WTC11 (cell line): ENCODE data around the gene ETV2. TPM values are rescaled to one million over a fixed set of nuclear protein-coding genes. Genes with fewer than 3 reads are reported as not detected.

Experiments
- ATAC-seq: fragments of 200-7000 bp; cut with Tn5 transposase; 2 replicates; pipeline ENCODE4 v1.10.0; 2021; ENCODE audit warnings: mild to moderate bottlenecking, moderate library complexity
- CTCF ChIA-PET: fragments of 300-600 bp; sonication (Branson Sonifier 250); formaldehyde crosslinking; loops from one replicate; lab custom pipeline; 2021; ENCODE audit warnings: antibody characterized with exemption; lab: Charles Lee
- POLR2A ChIA-PET: fragments of 350-600 bp; sonication (Branson Sonifier 250); formaldehyde crosslinking; loops from one replicate; lab custom pipeline; 2021; ENCODE audit warnings: antibody characterized with exemption; lab: Charles Lee
- DNase-seq: peaks from one replicate; pipeline ENCODE4 v3.0.0; 2021; ENCODE audit warnings: low spot score
- H3K27ac Mint-ChIP-seq: 2 replicates; pipeline ENCODE4 v1.8.0; 2021; ENCODE audit warnings: mixed read lengths
- H3K27me3 Mint-ChIP-seq: 2 replicates; pipeline ENCODE4 v1.8.0; 2021; ENCODE audit warnings: low read depth, mild to moderate bottlenecking, moderate library complexity, mixed read lengths
- H3K36me3 Mint-ChIP-seq: 2 replicates; pipeline ENCODE4 v1.8.0; 2021; ENCODE audit warnings: mixed read lengths
- H3K4me1 Mint-ChIP-seq: 2 replicates; pipeline ENCODE4 v1.8.0; 2022; ENCODE audit warnings: mixed read lengths
- H3K4me3 Mint-ChIP-seq: 2 replicates; pipeline ENCODE4 v1.8.0; 2021; ENCODE audit warnings: mild to moderate bottlenecking, moderate library complexity, mixed read lengths
- H3K9me3 Mint-ChIP-seq: 2 replicates; pipeline ENCODE4 v1.8.0; 2021; ENCODE audit warnings: mixed read lengths
- AR ChIP-seq: fragments of 250-450 bp; sonication (Bioruptor Pico); IDR thresholded peaks from 2 replicates; pipeline ENCODE4 v1.9.0; 2021; ENCODE audit warnings: mild to moderate bottlenecking
- ARID4B ChIP-seq: sonication (generic); formaldehyde crosslinking; IDR thresholded peaks from 2 replicates; pipeline ENCODE4 v1.8.0; 2023; ENCODE audit warnings: missing genetic modification reagents, mild to moderate bottlenecking, borderline replicate concordance
- ATF6 ChIP-seq: sonication (generic); formaldehyde crosslinking; IDR thresholded peaks from 2 replicates; pipeline ENCODE4 v1.8.1; 2023; ENCODE audit warnings: mild to moderate bottlenecking, missing genetic modification reagents
- CBFB ChIP-seq: sonication (generic); formaldehyde crosslinking; IDR thresholded peaks from 2 replicates; pipeline ENCODE4 v1.8.1; 2022; ENCODE audit warnings: mild to moderate bottlenecking, low read depth, missing genetic modification reagents
- E2F4 ChIP-seq: sonication (generic); formaldehyde crosslinking; IDR thresholded peaks from 2 replicates; pipeline ENCODE4 v1.8.1; 2022; ENCODE audit warnings: low read depth, mild to moderate bottlenecking, moderate library complexity, missing genetic modification reagents, borderline replicate concordance
- E2F5 ChIP-seq: sonication (generic); formaldehyde crosslinking; IDR thresholded peaks from 2 replicates; pipeline ENCODE4 v1.8.1; 2022; ENCODE audit warnings: mild to moderate bottlenecking, moderate library complexity, missing genetic modification reagents
- ESRRA ChIP-seq: sonication (generic); formaldehyde crosslinking; IDR thresholded peaks from 2 replicates; pipeline ENCODE4 v1.8.1; 2022; ENCODE audit warnings: mild to moderate bottlenecking, missing genetic modification reagents, borderline replicate concordance
- HMGA2 ChIP-seq: fragments of 250-450 bp; sonication (Bioruptor Pico); IDR thresholded peaks from 2 replicates; pipeline ENCODE4 v1.4.0; 2021; ENCODE audit warnings: mild to moderate bottlenecking, moderate library complexity
- IRF2 ChIP-seq: sonication (generic); formaldehyde crosslinking; IDR thresholded peaks from 2 replicates; pipeline ENCODE4 v1.8.0; 2022; ENCODE audit warnings: low read depth, missing genetic modification reagents, borderline replicate concordance
- JAZF1 ChIP-seq: fragments of 250-450 bp; sonication (Bioruptor Pico); IDR thresholded peaks from 2 replicates; pipeline ENCODE4 v1.9.0; 2021; ENCODE audit warnings: moderate library complexity, mild to moderate bottlenecking, inconsistent platforms
- JUN ChIP-seq: sonication (generic); formaldehyde crosslinking; IDR thresholded peaks from 2 replicates; pipeline ENCODE4 v1.8.0; 2023; ENCODE audit warnings: mild to moderate bottlenecking, missing genetic modification reagents
- MXD4 ChIP-seq: fragments of 250-450 bp; sonication (Bioruptor Pico); IDR thresholded peaks from 2 replicates; pipeline ENCODE4 v1.8.0; 2021; ENCODE audit warnings: mild to moderate bottlenecking, moderate library complexity, borderline replicate concordance
- NR2C2 ChIP-seq: sonication (generic); formaldehyde crosslinking; IDR thresholded peaks from 2 replicates; pipeline ENCODE4 v1.8.0; 2022; ENCODE audit warnings: mild to moderate bottlenecking, missing genetic modification reagents
- RELA ChIP-seq: sonication (generic); formaldehyde crosslinking; IDR thresholded peaks from 2 replicates; pipeline ENCODE4 v1.8.1; 2022; ENCODE audit warnings: missing genetic modification reagents, mild to moderate bottlenecking, borderline replicate concordance
- RORB ChIP-seq: fragments of 250-450 bp; sonication (Bioruptor Pico); IDR thresholded peaks from 2 replicates; pipeline ENCODE4 v1.9.0; 2021; ENCODE audit warnings: mild to moderate bottlenecking
- SMAD3 ChIP-seq: sonication (generic); formaldehyde crosslinking; IDR thresholded peaks from 2 replicates; pipeline ENCODE4 v1.8.0; 2022; ENCODE audit warnings: missing genetic modification reagents, mild to moderate bottlenecking, borderline replicate concordance
- SMAD4 ChIP-seq: sonication (generic); formaldehyde crosslinking; IDR thresholded peaks from 2 replicates; pipeline ENCODE4 v1.8.0; 2022; ENCODE audit warnings: mild to moderate bottlenecking, missing genetic modification reagents
- ZBTB43 ChIP-seq: sonication (generic); formaldehyde crosslinking; IDR thresholded peaks from 2 replicates; pipeline ENCODE4 v1.8.1; 2023; ENCODE audit warnings: mild to moderate bottlenecking, missing genetic modification reagents
- ZNF121 ChIP-seq: sonication (generic); formaldehyde crosslinking; IDR thresholded peaks from 2 replicates; pipeline ENCODE4 v1.8.0; 2023; ENCODE audit warnings: missing genetic modification reagents
- total RNA-seq: library from RNA; stranded (reverse); gene quantifications from 3 replicates; pipeline ENCODE4 v1.2.3, GENCODE V29; 2021
- TF ChIP-seq, protein P1 (sequence below): fragments of 250-450 bp; sonication (Bioruptor Pico); IDR thresholded peaks from 2 replicates; pipeline ENCODE4 v2.1.2; 2022; ENCODE audit warnings: mild to moderate bottlenecking, moderate library complexity

The ETV2 gene
- total RNA-seq, 1 experiment from 2014 or later: 1.7 TPM

DNA sequence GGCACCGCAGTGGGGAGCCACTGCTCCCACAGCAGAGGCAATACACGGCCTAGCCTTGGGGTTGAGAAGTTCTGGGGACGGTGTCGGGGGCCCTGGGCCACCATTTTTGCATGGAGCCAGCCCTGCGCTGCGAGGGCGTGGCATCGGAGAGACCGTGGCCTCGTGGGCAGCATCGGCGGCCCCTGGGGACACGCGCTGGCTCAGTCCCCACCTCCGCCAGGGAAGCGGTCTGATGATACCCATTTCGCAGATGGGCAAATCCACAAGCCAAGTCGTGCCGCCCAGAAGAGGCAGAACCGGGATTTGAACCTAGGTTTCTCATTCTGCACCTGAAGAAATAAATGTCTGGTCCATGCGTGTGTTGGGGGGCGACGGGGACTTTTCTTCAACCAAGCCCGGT lies 23.6 kb downstream of the ETV2 start:
- no peak overlapping the region for H3K27ac Mint-ChIP-seq
- H3K36me3 Mint-ChIP-seq: no peaks in the 10 kb centered on the region
- H3K9me3 Mint-ChIP-seq: no peaks in the 10 kb centered on the region
- TF ChIP-seq, protein P1, sequence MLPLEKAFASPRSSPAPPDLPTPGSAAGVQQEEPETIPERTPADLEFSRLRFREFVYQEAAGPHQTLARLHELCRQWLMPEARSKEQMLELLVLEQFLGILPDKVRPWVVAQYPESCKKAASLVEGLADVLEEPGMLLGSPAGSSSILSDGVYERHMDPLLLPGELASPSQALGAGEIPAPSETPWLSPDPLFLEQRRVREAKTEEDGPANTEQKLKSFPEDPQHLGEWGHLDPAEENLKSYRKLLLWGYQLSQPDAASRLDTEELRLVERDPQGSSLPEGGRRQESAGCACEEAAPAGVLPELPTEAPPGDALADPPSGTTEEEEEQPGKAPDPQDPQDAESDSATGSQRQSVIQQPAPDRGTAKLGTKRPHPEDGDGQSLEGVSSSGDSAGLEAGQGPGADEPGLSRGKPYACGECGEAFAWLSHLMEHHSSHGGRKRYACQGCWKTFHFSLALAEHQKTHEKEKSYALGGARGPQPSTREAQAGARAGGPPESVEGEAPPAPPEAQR: no peak
- TF ChIP-seq JAZF1: no peak
- TF ChIP-seq ESRRA (CRISPR knock-in tag): no peak
- TF ChIP-seq E2F5 (CRISPR knock-in tag): no peak
- no peak for TF ChIP-seq RELA (CRISPR knock-in tag)
- TF ChIP-seq SMAD4: no peak
- no peak for TF ChIP-seq RORB (CRISPR knock-in tag)
- TF ChIP-seq NR2C2 (CRISPR knock-in tag): no peak
- TF ChIP-seq ATF6 (CRISPR knock-in tag): no peak
- TF ChIP-seq CBFB (CRISPR knock-in tag): no peak
- no peak for TF ChIP-seq ZBTB43 (CRISPR knock-in tag)
- no peak for TF ChIP-seq MXD4 (CRISPR knock-in tag)
- no peak for TF ChIP-seq JUN (CRISPR knock-in tag)
- no peak for TF ChIP-seq IRF2 (CRISPR knock-in tag)
- no peak for TF ChIP-seq AR (CRISPR knock-in tag)
- no peak for TF ChIP-seq HMGA2
- TF ChIP-seq, all 79 proteins: peak for 0
- peaks cover 16% of the 10 kb centered on the region for H3K27me3 Mint-ChIP-seq
- H3K4me1 Mint-ChIP-seq: 0 out of 2 replicates have a peak, but pooled peaks cover 4% of the 10 kb centered on the region
- POLR2A ChIA-PET: no interaction called here
- ATAC-seq: no peak
- CTCF ChIA-PET: no interaction called here
- H3K4me3 Mint-ChIP-seq: no peak overlapping the region
- no peak for DNase-seq

DNA sequence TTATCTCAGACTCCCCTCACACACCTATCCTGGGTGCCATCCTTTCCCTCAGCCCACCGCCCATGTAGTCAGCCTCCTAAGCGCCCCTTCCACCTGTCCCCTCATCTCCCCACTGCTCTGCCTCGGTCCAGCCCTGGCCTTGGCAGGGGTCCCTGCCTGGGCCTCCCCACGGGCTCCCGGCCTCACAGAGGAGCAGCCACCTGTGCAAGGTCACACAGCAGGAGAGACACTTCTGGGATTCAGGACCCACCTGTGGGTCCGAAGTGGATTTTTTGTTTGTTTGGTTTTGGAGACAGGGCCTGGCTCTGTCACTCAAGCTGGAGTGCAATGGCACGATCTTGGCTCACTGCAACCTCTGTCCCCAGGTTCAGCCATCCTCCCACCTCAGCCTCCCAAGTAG lies 24.1 kb downstream of the ETV2 start:
- ChIA-PET CTCF (no interaction called here), POLR2A (no interaction called here)
- Mint-ChIP-seq H3K27me3 (peaks cover 16% of the 10 kb centered on the region), H3K27ac (no peak overlapping the region), H3K9me3 (no peaks in the 10 kb centered on the region), H3K36me3 (no peaks in the 10 kb centered on the region), H3K4me3 (no peak overlapping the region), H3K4me1 (0 out of 2 replicates have a peak, but pooled peaks cover 4% of the 10 kb centered on the region)
- no peak for DNase-seq
- ATAC-seq: no peak
- TF ChIP-seq RELA (CRISPR knock-in tag): no peak
- no peak for TF ChIP-seq ARID4B
- TF ChIP-seq ZNF121 (CRISPR knock-in tag): no peak
- TF ChIP-seq SMAD3 (CRISPR knock-in tag): no peak
- TF ChIP-seq, protein P1: no peak
- TF ChIP-seq E2F4: no peak
- TF ChIP-seq IRF2 (CRISPR knock-in tag): no peak
- no peak for TF ChIP-seq JAZF1
